ENCODE results near the gene PLCE1.

Gene PLCE1

DNA sequence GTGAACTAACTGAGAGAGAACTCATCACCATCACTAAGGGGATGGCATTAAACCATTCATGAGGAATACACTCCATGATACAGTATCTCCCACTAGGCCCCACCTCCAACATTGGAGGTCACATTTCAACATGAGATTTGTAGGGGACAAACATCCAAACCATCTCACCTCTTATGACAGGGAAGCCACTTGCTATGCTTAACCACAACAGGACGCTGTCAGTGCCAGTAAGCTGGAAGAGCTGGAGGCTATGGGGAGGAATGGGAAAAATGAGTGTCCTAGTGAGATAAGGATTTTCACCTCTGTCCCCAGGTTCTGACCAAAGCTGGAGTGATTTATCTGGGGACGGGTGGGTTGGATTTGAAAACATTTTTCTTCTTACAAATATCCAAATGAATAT lies 17.6 kb downstream of the PLCE1 start:
- Histone ChIP-seq H3K27ac (no peak overlapping the region), H3K4me3 (no peak overlapping the region), H3K27me3 (no peaks in the 10 kb centered on the region), H3K4me1 (peaks cover 0 to 16% (median 0%) of the 10 kb centered on the region in 4 donors), H3K36me3 (no peaks in the 10 kb centered on the region), H3K9me3 (no peaks in the 10 kb centered on the region)
- no peak for TF ChIP-seq CTCF (IDR thresholded peaks at IDR 0.05)
- DNase-seq, result no peak
- intact Hi-C loops (cut with DNase I; ENCODE audit: low total_unique reads), result no loop called here

GRCh38 chr10:94012834-94013233 lies 19.1 kb downstream of the PLCE1 start:
- no peak overlapping the region for H3K27ac ChIP-seq
- peaks cover 0 to 12% (median 0%) of the 10 kb centered on the region in 4 donors for H3K4me1 ChIP-seq
- no peak for DNase-seq
- no peaks in the 10 kb centered on the region for H3K27me3 ChIP-seq
- no peak for TF ChIP-seq CTCF (IDR thresholded peaks at IDR 0.05)
- H3K9me3 ChIP-seq, result no peaks in the 10 kb centered on the region
- intact Hi-C loops (cut with DNase I; ENCODE audit: low total_unique reads), result no loop called here
- H3K4me3 ChIP-seq, result no peak overlapping the region
- no peaks in the 10 kb centered on the region for H3K36me3 ChIP-seq

- TF ChIP-seq CTCF (IDR thresholded peaks at IDR 0.05), result no peak
- intact Hi-C loops (cut with DNase I; ENCODE audit: low total_unique reads), result no loop called here
- Histone ChIP-seq H3K36me3 (no peaks in the 10 kb centered on the region), H3K27ac (no peak overlapping the region), H3K27me3 (no peaks in the 10 kb centered on the region), H3K9me3 (no peaks in the 10 kb centered on the region), H3K4me1 (peaks cover 0 to 11% (median 0%) of the 10 kb centered on the region in 4 donors), H3K4me3 (no peak overlapping the region)
- no peak for DNase-seq
These were observed 19.6 kb downstream of the PLCE1 start for GRCh38 chr10:94013331-94013760.

GRCh38 chr10:94014304-94014703 lies 20.6 kb downstream of the PLCE1 start:
- Histone ChIP-seq H3K9me3 (no peaks in the 10 kb centered on the region), H3K4me1 (peaks cover 0 to 11% (median 0%) of the 10 kb centered on the region in 4 donors), H3K36me3 (no peaks in the 10 kb centered on the region), H3K27ac (no peak overlapping the region), H3K4me3 (no peak overlapping the region), H3K27me3 (no peaks in the 10 kb centered on the region)
- intact Hi-C loops (cut with DNase I; ENCODE audit: low total_unique reads), result no loop called here
- TF ChIP-seq CTCF (IDR thresholded peaks at IDR 0.05), result no peak
- DNase-seq, result no peak

DNA sequence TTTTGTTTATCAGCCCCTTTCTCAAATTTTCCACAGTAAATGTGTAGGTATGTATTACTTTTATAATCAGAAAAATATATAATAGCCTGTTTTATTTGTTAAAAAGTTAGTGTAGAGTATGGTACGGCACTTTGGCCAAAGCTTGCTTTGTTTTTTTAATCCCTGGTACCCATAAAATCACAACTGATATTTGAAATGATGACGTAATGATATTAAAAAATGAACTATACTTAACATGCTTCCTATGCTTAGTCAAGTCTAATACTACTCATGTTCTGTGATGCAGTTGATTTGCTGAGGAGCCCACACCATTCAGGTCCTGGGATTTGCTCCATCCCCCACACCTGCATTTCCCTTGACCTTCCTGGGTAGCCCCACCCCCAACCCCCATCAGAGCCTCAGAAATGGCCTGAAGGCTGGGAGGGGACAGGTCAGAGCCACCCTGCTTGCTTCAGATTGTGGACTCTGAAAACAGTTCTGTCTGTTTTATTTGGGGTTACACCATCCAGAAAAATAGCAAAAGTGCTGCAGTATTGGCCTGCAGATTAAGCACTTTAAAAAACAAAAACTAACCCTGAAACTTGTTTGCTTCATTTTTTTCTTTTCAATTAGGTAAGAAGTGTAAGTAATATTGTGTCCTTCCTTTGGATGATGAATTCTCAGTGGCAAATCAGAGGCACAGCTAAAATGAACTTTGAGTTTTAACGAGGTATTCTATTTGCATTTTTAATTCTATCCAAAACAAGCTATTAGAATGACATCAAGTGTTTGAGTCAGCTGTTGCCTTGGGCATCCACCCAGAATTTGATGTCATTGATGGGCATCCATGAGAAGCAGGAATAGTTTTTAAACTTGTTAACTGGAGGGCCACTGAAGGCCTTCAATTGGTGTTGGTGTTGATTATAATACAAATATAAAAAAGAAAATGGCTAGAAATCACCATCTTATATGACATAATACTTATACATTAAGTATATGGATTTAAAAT lies 23.3 kb downstream of the PLCE1 start:
- no peak for DNase-seq
- intact Hi-C loops (cut with DNase I; ENCODE audit: low total_unique reads), result no loop called here
- H3K4me3 ChIP-seq, result no peak overlapping the region
- no peaks in the 10 kb centered on the region for H3K9me3 ChIP-seq
- peaks cover 0 to 11% (median 0%) of the 10 kb centered on the region in 4 donors for H3K4me1 ChIP-seq
- H3K27ac ChIP-seq, result no peak overlapping the region
- no peaks in the 10 kb centered on the region for H3K36me3 ChIP-seq
- no peaks in the 10 kb centered on the region for H3K27me3 ChIP-seq
- TF ChIP-seq CTCF (IDR thresholded peaks at IDR 0.05), result no peak

All from tibial artery (tissue), 4 donors.